HK-2 (cell line): ENCODE results near the gene CTRB1.
"Not testable (repeated sequence)": the region's sequence is repeated elsewhere in the genome, so short reads cannot be mapped to it uniquely, and the experiment has no call there.

Experiments used
- DNase-seq: peaks from one replicate; pipeline ENCODE4 v3.0.0-alpha.2; 2018; ENCODE audit not compliant: unreplicated experiment

Gene CTRB1

GRCh38 chr16:75254359-75254837 is 35.6 kb downstream of the CTRB1 start:
- no peak for DNase-seq

GRCh38 chr16:75256059-75256571 is 37.3 kb downstream of the CTRB1 start:
- DNase-seq: no peak

- no peak for DNase-seq
Measured at GRCh38 chr16:75256696-75257343, 38.0 kb downstream of the CTRB1 start.

GRCh38 chr16:75257886-75258806 is 39.4 kb downstream of the CTRB1 start:
- no peak for DNase-seq

DNA sequence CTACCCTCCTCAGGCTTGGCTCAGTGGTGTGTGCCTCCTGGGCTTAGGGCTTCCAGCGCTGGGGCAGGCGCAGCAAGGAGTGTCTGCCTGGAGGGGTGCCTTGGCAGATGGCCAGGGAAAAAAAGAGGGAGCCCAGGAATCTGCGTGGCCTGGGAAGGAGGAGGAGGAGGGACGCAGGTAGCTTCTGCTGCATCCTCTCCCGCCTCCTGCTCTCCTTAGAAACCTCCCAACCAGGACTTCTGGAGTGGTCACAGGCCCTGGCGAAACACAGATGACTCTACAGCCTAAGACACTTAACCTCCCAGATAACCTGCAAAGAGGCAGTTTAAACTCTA is 40.0 kb downstream of the CTRB1 start:
- DNase-seq: no peak

- no peak for DNase-seq
Measured at GRCh38 chr16:75260851-75261589, 42.2 kb downstream of the CTRB1 start.

DNA sequence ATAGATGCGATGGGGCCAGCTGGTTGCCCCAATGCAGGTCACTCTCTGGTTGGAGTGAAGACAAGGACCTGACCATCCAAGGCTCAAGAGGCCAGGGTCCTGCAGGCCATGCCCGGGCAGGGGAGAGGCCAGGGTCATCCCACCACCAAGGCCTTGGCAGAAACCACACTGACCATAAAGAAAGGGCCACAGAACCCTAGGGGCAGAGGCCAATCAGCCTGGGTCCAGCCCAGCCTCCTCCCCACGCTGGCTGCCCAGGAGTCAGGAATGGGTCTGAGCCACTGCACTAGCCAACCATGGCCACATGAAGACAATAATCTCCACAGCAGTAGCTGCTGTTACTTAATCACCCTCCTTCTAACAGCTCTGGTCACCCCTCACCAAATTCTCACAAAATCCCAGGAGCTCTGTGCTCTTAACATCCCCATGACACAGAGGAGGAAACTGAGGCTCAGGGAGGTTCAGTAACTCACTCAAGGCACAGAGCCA is 42.8 kb downstream of the CTRB1 start:
- DNase-seq: no peak

DNA sequence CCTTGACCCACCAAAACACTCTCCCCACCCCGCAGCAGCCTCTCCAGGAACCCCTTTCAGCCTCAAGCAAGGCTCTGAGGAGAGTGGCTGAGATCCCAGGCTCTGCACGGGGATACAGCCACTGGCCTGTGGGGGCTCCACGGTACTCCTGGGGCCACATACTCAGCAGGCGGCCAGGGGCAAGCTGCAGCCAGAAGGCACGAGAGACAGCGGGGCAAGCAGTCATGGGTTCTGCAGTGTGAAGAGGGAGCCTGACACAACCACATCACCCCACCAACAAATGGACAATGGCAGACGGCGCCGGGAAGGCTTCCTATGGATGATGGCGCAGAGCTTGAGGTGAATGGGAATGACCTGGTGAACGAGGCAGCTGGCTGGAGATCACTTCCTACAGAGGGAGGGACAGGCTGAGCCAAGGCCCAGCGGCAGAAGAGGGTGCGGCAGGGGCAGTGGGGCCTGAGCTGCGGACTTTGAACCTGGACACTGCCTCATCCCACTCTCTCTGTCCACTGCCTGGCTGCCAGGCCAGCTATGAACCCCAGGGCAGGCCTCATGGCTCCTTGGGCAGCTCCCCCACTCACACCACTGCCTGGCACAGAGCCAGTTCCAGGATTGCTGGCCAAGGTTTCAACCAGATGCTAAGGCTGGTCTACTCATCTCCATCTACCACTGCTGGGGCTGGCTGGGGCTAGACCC is 43.5 kb downstream of the CTRB1 start:
- DNase-seq: no peak

DNA sequence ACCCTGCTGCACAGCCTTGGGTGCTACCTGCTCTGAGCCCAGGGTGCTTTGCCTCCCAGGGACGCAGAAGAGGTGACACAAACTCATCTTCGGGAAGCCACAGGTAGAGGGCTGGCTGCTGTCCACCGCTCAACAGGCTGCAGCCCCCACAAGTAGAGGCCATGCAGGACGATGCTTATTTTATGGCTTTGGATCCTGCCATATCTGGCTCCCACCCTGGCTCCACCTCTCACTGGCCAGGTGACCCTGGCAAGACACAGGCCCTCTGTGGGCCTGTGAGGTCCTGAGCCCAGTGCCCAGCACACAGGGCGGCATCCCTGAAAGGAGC is 44.0 kb downstream of the CTRB1 start:
- DNase-seq: no peak

GRCh38 chr16:75263291-75263962 is 44.6 kb downstream of the CTRB1 start:
- DNase-seq: no peak

- no peak for DNase-seq
Measured at GRCh38 chr16:75263963-75264445, 45.2 kb downstream of the CTRB1 start.

DNA sequence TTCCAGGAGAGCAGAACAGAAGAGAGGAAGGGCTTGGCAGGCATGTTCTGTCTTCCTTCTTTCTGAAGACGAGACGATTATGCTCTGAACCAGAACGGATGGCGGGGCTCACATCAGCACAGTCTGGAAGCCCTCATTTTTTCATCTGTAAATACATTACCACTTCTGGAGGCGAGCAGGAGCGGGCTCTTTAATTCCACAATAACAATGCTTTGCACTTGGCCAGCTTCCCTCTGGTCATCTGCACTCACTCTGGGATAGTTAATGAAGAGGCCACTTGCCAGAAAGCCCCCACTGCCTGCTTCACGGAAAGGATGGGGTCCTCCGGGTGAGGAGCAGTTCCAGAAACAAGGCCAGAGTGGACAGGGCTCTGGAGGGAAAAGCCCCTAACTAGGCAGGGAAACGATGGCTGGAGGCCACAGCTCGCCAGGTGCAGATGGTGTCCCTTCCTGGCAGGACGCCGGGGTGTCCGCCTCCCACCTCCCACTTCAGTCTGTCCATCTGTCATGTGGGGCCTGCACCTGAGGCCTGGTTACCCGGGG is 45.7 kb downstream of the CTRB1 start:
- no peak for DNase-seq

GRCh38 chr16:75264999-75265910 is 46.5 kb downstream of the CTRB1 start:
- no peak for DNase-seq

GRCh38 chr16:75265911-75266701 is 47.3 kb downstream of the CTRB1 start:
- DNase-seq: peak; percentile 83

GRCh38 chr16:75266738-75267630 is 48.2 kb downstream of the CTRB1 start:
- no peak for DNase-seq

DNA sequence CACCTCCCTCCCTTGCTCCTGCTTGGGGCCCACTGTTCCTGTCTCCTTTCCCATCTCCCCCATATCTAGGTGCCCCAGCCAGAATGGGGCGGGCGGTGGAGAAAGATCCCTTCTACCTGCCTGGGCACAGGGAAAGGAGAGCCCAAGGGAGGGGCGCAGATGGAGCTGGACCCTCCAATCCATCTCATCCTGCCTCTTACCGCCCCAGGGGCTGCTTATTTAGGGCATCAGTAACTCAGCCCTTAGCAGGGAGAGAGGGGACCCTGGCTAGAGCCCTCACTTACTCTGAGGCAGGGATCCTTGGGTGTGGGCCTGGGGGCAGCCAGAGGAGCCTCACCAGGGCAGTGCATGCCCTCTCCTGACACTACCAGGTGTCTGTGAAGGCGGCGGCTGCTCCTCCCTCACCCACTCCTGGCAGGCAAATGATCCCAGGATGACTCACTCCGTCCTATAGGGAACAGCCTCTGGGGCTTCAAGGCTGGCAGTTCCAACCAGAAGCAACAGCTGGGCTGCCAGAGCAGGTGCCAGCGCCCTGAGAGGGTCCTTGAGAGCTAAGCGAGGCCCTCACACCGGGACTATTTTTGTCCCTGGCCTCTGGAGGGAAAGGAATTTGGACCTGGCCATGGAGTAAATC is 49.0 kb downstream of the CTRB1 start:
- peak; percentile 71 for DNase-seq

DNA sequence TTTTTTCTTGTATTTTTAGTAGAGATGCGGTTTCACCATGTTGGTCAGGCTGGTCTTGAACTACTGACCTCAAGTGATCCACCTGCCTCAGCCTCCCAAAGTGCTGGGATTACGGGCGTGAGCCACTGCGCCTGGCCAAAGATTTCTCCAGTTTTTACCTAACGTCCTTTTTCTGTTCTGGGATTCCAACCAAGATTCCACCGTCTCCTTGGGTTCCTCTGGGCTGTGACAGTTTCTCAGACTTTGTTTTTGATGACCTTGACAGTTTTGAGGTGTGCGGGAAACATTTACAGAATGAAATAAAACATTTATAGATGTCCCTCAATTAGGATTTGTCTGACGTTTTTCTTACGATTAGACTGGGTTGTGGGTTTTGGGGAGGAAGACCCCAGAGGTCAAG is 50.6 kb downstream of the CTRB1 start:
- DNase-seq: not testable (repeated sequence)
